ENCODE data around the gene ATF7.
"Not testable (repeated sequence)": the region's sequence is repeated elsewhere in the genome, so short reads cannot be mapped to it uniquely, and the experiment has no call there.

ATF7 gene

GRCh38 chr12:53483225-53483978, 142.8 kb downstream of the ATF7 start:
- no peak for DNase-seq (ENCODE audit: low read depth in 2 of 2)

DNA sequence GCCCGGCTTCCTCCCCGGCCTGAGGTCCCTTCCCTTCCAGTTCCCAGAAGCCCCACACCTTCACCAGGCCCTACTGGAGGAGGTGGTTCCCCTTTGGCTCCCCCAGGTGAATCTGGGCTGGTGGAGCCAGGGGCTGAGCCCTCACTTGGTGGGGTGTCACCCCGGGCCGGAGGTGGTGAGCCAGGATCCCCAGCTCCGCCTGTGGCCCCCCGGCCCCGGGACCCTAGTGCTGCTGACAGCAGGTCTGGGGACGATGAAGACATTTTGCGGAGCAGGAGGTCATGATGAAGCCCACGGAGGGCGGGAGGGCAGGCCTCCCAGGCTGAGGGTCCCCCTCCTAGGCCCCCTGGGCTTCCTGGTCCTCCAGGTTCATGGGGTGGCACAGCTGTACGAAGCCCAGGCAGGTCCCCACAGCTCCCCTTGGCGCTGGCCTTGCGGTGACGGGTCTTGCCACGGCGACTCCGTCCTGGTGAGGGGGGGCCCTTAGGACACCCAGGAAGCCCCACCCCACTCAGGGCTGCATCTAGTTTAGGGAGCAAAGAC, 143.5 kb downstream of the ATF7 start:
- DNase-seq (ENCODE audit: low read depth in 2 of 2) = no peak

- DNase-seq (ENCODE audit: low read depth in 2 of 2) = no peak
Observed at GRCh38 chr12:53481939-53482586, 144.1 kb downstream of the ATF7 start.

DNA sequence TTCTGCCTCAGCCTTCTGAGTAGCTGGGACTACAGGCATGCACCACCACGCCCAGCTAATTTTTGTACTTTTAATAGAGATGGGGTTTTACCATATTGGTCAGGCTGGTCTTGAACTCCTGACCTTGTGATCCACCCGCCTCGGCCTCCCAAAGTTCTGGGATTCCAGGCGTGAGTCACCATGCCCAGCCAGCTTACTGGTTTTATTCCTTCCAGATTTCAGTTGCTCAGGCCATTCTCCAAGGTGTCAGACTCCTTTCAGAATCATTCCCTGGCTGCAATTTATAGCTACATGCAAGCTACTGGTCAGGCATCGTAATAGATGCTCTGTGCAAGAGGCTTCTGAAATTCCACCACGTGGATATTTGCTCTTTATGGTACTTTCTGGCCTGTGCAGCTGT, 144.7 kb downstream of the ATF7 start:
- not testable (repeated sequence) for DNase-seq (ENCODE audit: low read depth in 2 of 2)

DNA sequence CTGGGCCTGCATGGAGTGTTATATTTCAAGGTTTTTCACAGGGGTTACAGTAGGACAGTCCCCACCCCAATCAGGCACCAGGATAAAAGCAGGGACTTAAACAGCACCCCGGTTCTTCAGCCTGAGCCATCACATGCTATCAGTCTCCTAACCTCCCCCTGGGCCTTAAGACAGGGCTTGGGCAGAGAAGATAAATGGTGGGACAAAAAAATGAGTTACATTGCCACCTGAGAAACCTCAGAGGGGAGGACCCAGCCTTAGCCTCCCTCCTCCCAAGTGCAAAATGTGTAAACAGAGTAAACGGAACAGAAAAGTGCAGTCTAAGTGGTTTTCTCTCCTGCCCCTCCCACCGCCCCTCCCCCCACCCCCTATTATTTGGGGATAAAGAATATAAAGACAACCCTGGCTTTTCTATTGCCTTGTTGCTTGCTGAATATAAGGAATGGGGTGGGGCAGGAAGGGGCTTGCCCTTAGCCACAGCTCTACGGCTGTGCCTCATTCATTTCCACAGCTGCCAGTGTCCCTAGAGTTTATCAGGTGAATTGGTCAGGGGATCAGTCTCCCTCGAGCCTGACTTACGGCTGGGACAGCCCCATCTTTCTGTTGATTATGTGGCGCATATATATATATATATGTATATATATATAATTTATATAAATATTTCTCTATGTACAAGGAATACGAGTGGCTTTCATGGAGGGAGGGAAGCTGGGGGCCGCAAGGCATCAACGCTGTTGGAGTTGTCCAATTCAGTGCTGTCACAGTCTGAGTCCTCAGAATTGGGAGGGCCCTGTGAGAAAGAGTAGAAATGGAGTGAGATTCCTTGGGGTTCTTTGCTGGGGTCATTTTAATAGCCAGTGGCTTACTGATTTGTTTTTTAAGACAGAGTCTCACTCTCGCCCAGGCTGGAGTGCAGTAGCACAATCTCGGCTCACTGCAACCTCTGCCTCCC, 145.4 kb downstream of the ATF7 start:
- DNase-seq (ENCODE audit: low read depth in 2 of 2) = no peak

DNA sequence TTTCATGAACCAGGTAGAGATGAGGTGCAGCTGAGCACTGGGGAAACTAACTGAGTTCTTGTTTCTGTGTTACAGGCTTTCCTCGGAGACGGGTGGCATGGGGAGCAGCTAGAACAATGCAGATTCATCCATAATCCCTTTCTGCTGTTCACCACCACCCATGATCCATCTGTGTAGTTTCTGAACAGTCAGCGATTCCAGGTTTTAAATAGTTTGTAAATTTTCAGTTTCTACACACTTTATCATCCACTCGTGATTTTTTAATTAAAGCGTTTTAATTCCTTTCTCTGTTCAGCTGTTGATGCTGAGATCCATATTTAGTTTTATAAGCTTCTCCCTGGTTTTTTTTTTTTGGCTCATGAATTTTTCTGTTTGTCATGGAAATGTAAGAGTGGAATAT, 146.9 kb downstream of the ATF7 start:
- DNase-seq (ENCODE audit: low read depth in 2 of 2) = no peak

DNA sequence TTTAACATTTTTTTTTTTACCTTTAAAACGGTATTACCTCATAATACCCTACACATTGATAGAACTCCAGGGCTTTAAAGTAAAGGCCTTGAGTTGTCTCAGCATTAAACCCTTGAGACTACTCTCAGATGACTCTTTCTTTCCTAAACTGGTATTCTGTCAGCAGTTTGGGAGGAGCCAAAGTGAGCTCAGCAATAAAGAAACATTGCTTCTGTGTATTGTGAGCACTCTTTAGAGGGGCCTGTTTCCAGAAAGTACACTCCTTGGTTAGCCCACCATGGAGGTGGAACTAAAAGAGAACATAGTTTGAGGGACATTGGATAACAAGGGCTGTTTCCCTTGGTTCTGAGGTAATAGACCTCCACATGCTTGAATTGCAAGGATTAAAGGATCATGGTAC, 147.3 kb downstream of the ATF7 start:
- DNase-seq (ENCODE audit: low read depth in 2 of 2) = no peak

DNA sequence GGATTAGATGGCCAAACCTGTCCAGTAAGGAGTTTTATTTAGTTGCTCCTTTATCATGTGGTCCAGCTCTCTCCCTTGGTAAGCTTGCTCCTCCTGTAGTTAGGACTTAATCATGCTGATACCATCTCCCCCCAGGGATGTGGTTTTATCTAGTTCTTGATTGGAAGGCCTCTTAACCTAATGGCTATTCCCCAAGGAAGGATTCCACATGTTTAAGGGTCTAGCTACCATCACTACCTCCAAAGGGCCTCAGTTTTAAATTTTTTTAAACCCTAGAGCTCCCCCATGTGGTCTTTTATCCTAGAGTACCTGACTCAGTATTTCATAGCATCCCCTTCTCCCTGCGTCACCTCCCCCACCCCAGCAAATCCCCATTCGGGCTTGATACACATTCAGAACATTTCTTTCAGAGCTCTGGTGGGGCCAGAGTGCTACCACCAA, 149.4 kb downstream of the ATF7 start:
- no peak for DNase-seq (ENCODE audit: low read depth in 2 of 2)

GRCh38 chr12:53474819-53475218, 151.4 kb downstream of the ATF7 start:
- no peak for DNase-seq (ENCODE audit: low read depth in 2 of 2)

- no peak for DNase-seq (ENCODE audit: low read depth in 2 of 2)
Observed at GRCh38 chr12:53474077-53474476, 152.1 kb downstream of the ATF7 start.

DNA sequence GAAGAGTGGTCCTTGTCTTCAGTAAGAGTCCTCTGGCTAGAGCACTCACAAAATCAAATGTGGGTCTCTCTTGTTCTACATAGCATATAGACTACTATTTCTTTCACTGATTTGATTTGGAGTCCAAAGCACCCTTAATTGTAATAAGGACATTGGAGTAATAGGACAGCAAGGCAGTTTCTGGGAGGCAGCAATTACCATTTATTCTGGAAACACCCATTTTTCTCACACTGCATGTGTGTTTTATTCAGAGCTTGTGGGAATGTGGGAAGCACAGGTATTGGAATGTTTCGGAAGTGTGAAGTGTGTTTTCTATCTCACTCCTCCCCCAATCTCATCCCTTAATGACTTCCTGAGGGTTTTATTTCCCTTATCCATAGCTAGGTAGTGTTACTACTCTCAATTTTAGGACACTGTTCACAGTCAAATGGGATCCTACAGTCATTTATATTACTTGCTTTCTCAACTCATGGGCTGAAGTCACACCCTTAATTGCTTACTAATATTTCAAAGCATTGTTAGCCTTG, 154.1 kb downstream of the ATF7 start:
- DNase-seq (ENCODE audit: low read depth in 2 of 2) = no peak

DNA sequence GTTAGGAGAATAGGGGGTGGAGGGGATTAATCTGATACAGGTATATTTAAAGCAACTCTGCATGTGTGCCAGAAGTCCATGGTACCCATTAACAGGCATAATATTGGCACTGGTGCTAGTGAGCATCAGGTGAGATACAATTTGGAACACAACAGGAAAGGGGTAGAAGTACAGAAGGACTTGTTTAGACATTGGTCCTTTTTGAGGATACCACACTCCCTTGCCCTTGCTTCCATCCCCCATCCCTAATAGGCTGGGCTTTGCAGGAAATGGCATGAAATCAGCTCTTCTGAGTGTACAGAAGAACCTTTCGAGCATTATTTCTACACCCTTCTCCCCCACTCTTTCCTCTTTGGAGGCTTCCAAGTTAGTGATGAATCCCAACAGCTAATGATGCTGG, 157.9 kb downstream of the ATF7 start:
- no peak for DNase-seq (ENCODE audit: low read depth in 2 of 2)

DNA sequence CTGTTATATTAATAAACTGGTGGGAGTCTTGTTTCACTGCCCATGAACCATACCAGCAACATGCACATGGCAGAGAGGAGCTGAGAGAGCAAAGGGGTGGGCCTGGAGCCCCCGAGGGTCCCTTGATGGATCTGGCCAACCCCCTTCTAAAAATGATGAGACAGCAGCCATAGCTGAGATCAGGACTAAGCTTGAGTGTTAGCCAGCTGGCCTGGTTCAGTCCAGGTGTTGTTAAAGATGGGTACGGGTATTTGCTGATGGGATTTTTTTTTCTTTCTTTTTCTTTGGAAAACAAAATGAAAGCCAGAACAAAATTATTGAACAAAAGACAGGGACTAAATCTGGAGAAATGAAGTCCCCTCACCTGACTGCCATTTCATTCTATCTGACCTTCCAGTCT, 158.3 kb downstream of the ATF7 start:
- DNase-seq (ENCODE audit: low read depth in 2 of 2) = no peak

- no peak for DNase-seq (ENCODE audit: low read depth in 2 of 2)
Observed at GRCh38 chr12:53467082-53467481, 159.1 kb downstream of the ATF7 start.

DNA sequence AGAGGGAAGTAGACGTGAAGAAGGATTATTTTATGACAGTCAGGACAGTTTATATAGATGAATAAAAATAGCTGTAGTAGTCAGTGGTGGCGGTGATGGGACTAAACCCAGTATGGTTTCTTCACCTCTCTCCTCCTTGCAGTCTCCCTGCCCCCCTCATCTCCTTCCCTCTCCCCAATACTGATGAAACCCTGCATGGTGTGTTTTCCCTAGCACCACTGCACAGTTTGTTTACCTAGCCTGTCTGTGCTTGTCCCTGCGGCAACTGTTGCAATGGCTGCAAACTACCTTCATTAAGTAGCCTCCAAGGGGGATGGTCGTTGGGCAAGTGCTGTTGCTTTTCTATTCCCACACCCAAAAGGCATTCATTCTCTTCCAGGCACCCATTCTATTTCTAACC, 159.5 kb downstream of the ATF7 start:
- DNase-seq (ENCODE audit: low read depth in 2 of 2) = no peak

GRCh38 chr12:53465679-53466078, 160.5 kb downstream of the ATF7 start:
- DNase-seq (ENCODE audit: low read depth in 2 of 2) = no peak

DNA sequence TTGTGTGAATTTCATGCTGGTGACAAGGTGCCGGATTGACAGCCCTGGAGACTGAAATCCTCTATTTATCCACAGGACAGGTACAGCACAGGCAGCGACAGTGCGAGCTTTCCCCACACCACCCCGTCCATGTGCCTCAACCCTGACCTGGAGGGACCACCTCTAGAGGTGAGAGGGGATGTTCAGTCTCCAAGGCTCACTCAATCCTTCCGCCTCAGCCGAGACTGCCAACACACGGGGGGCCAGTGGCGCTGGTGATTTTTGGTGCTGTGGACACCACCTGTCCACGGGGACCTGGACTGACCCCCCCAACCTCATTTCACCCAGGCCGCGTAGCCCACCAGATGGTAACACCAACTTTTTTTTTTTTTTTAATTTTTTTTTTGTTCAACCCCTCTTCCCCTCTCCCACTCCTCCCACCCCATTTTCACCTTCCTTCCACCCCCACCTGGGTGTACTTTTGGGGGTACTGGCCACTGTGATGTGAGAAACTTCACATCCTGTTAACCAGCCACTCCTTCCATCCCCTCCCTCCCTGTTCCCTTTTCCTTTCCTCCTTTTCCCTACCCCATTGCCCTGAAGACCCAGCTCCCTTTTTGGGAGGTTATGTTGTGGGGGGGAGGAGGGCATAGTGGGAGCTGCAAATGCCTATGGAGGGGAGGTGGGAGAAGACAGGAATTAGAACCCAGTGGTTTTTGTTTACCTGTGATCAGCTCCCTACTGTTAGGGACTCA, 161.3 kb downstream of the ATF7 start:
- DNase-seq (ENCODE audit: low read depth in 2 of 2) = no peak

DNA sequence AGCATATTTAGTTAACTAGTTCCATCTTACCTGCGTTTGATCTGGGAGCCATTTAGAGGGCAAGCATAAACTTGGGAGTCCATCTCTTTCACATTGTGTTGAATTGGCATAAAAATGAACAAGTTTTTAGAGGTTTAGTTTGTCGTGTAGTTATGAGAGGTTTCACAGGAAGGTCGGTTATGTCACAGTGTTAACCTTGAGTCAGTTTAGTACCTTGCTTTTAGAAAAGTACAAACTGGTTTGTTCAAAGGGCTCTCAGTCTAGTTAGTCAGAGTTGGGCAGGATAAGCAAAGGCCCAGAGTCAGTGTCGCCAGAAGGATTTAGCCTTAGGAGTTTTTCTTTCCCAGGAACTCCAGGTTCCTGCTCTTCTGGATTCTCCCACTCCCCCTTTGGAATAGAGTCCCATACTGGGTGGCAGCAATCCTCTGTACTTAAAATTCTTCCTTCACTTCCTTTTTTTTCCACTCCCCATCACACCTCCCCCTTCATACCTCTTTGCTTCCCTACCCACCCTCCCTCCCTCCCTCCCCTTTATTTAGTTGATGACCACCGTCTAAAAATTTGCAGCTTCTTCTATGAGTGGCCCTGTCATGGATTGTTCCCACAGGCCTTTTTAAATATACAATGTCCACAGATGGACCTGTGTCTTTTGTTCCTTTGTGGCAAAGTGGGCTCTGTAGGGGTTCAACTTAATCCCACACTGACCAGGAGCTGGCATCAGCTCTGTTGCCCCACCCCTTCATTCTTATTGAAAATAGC, 162.2 kb downstream of the ATF7 start:
- DNase-seq (ENCODE audit: low read depth in 2 of 2) = no peak

DNA sequence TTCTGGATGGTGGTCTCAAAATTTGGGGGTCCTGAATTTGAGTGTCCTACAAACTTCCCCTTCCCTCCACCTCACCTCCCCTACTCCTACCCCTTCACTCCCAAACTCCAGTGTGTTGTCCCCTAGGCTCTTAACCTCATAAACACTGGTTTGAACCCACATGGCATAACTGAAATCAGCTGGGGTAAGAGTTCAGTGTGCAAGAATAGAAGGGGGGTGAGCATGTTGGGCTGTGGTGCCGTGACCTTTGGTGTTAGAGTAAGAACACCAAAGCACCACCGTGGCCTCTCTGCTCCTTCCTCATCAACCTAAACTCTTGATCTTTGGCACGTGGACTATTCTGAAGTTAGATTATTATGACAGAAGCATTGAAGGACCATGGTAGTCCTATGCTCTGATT, 163.2 kb downstream of the ATF7 start:
- no peak for DNase-seq (ENCODE audit: low read depth in 2 of 2)

DNA sequence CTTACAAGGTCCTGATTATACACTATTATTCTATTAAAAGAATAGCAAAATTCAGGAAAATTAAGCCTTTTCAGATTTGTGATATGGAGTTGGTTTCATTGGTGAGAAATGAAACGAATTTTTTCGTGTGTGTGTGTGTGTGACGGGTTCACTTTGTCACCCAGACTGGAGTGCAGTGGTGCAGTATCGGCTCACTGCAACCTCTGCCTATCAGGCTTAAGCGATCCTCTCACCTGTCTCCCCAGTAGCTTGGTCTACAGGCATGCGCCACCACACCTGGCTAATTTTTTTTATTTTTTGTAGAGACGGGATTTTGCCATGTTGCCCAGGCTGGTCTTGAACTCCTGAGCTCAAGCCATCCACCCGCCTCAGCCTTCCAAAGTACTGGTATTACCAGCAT, 164.6 kb downstream of the ATF7 start:
- DNase-seq (ENCODE audit: low read depth in 2 of 2) = no peak
